Tibial nerve (tissue), 3 donors: ENCODE results near the gene CENPM.

Source experiments
- CTCF ChIP-seq, 5 experiments: fragments of 200-600 bp in 3 of 5; fragments of 450-650 bp in 2 of 5; sonication (generic) in 3 of 5; IDR thresholded peaks; one replicate each; pipeline ENCODE4 v1.5.1; 2016 to 2019; ENCODE audit warnings: antibody characterized with exemption in 5 of 5, mild to moderate bottlenecking in 3 of 5, moderate library complexity in 2 of 5
- POLR2A ChIP-seq, 2 donors: fragments of 450-650 bp; IDR thresholded peaks; one replicate each; pipeline ENCODE4 v1.6.1; 2017; ENCODE audit warnings: antibody characterized with exemption in 2 of 2, mild to moderate bottlenecking in 2 of 2, moderate library complexity in 2 of 2

DNA sequence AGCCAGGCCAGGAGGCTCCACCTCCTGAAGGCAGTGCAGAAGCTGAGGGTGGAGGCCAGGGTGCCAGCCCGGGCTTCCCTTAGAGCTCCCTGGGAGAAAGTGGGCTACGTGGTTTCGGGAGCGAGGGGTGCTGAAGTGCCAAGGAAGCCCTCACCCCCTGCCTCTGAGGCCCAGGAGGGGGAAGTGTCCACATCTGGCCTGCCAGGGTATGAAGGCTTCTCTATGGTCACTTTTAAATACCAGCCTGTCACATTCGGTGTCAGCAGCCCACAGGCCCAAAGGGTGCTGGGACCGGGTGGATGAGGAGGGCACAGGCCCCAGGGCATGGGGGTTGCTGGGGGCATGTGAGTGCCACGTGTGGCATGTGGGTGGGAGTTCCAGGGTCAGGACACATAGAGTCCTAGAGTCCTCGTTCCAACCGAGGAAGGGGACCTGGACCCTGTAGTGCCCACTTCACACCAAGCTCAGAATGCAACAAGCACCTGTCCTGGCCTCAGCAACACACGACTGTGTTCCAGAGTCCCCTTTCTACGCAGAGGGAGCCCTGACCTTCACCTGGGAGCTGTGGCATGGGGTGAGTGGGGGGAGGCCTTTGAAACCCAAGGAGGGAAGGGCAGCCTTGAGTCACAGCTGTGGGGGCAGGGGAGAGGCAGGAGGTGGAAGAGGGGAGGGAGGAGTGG is 33.8 kb downstream of the CENPM start:
- TF ChIP-seq POLR2A (IDR thresholded peaks at IDR 0.05) (no peak), CTCF (IDR thresholded peaks at IDR 0.05) (no peak)
